ENCODE data around the gene LSM14A. TPM values are rescaled to one million over a fixed set of nuclear protein-coding genes. Genes with fewer than 3 reads are reported as not detected.
"Not testable (repeated sequence)": the region's sequence is repeated elsewhere in the genome, so short reads cannot be mapped to it uniquely, and the experiment has no call there.

LSM14A gene
- total and polyA plus RNA-seq, 3 experiments from 2014 or later, result 111 to 167 (median 129) TPM

DNA sequence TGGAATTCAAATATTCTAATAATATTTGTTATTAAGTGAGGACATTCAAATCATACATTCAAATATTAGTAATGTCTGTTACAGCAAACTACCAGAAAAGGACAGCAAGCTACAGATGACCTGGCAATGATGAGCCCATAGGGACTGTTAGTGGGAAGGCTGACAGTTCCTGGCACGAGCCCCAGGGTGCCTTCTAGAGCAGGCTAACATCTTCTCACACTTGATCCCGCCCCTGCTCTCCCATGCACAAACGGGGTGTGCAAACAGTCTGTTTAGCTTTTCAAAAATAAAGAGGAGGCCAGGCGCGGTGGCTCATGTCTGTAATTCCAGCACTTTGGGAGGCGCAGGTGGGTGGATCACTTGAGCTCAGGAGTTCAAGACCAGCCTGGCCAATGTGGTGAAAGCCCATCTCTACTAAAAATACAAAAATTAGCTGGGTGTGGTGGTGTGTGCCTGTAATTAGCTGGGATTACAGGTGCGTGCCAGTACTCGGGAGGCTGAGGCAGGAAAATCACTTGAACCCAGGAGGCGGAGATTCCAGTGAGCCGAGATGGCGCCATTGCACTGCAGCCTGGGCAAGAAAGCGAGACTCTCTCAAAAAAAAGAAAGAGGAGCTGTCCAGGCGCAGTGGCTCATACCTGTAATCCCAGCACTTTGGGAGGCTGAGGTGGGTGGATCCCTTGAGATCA, 72.5 kb downstream of the LSM14A start:
- Histone ChIP-seq H3K27me3 (ENCODE audit: insufficient read depth, low read length, poor library complexity, severe bottlenecking) (no peaks in the 10 kb centered on the region), H3K9me3 (ENCODE audit: low read length) (no peaks in the 10 kb centered on the region), H3K36me3 (ENCODE audit: insufficient read depth, low read length) (no peaks in the 10 kb centered on the region), H3K4me1 (ENCODE audit: insufficient read depth, low read length) (no peaks in the 10 kb centered on the region), H3K27ac (ENCODE audit: low read depth, low read length) (no peak overlapping the region), H3K4me3 (ENCODE audit: low read length) (no peak overlapping the region)
- POLR2A ChIA-PET, result no interaction called here
- H3K27me3 Mint-ChIP-seq, result no peaks in the 10 kb centered on the region
- H3K36me3 Mint-ChIP-seq, result no peaks in the 10 kb centered on the region
- no peak for DNase-seq
- H3K27ac Mint-ChIP-seq, result no peak overlapping the region
- H3K4me1 Mint-ChIP-seq, result no peaks in the 10 kb centered on the region
- no peaks in the 10 kb centered on the region for H3K9me3 Mint-ChIP-seq
- no peak overlapping the region for H3K4me3 Mint-ChIP-seq
- CTCF ChIA-PET, result no interaction called here

DNA sequence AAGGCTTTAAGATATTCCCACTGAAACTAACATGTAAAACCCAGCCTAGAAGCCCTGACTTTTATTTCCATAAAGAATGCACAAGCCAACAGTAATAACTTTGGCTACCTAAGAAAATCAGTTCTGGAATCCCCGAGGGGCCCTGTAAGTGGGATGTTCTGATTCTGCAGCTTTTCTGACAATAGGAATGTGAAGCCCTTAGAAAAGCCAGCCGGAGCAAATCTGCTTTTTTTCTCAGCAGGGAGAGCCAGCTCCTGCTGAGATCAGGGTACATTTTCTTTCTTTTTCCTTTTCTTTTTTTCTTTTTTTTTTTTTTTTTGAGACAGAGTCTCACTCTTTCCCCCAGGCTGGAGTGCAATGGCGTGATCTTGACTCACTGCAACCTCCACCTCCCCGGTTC, 74.0 kb downstream of the LSM14A start:
- ChIA-PET POLR2A (interaction anchor here (0.6 to 0.7 kb wide), 2 partner anchors 11 to 327 kb away, joined by 4 to 12 read pairs; no protein-coding TSS in a partner anchor), CTCF (interaction anchor here (1.2 kb wide), 1 partner anchor 11 kb away, joined by 4 read pairs; no protein-coding TSS in a partner anchor)
- H3K4me3 ChIP-seq (ENCODE audit: low read length), result no peak overlapping the region

DNA sequence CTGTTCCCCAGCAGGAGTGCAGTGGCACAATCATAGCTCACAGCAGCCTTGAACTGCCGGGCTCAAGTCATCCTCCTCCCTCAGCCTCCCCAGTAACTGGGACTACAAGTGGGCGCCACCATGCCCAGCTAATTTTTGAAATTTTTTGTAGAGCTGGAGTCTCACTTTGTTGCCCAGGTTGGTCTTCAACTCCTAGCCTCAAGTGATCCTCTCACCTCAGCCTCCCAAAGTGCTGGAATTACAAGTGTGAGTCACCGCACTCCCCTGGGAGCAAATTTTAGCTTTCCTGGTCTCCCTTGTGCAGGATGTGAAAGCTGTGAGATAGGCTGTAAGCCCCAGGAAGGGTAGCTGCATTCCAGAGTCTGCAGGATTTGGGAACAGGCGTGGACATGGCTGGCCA, 76.6 kb downstream of the LSM14A start:
- H3K27me3 ChIP-seq (ENCODE audit: insufficient read depth, low read length, poor library complexity, severe bottlenecking), result no peaks in the 10 kb centered on the region
- H3K4me3 ChIP-seq (ENCODE audit: low read length), result no peak overlapping the region
- peaks cover 7% of the 10 kb centered on the region for H3K4me1 ChIP-seq (ENCODE audit: insufficient read depth, low read length)
- H3K9me3 Mint-ChIP-seq, result no peaks in the 10 kb centered on the region
- H3K27me3 Mint-ChIP-seq, result no peaks in the 10 kb centered on the region
- ChIA-PET POLR2A (no interaction called here), CTCF (no interaction called here)
- no peaks in the 10 kb centered on the region for H3K9me3 ChIP-seq (ENCODE audit: low read length)
- H3K27ac ChIP-seq (ENCODE audit: low read depth, low read length), result no peak overlapping the region
- H3K36me3 ChIP-seq (ENCODE audit: insufficient read depth, low read length), result no peaks in the 10 kb centered on the region
- H3K36me3 Mint-ChIP-seq, result peaks cover 0 to 2% (median 0%) of the 10 kb centered on the region in 3 donors
- H3K27ac Mint-ChIP-seq, result peak overlapping the region in 1 of 8 donors; percentile 47
- H3K4me3 Mint-ChIP-seq, result peak overlapping the region in 1 of 7 donors; percentile 25
- H3K4me1 Mint-ChIP-seq, result peaks cover 3 to 7% (median 3%) of the 10 kb centered on the region in 3 donors
- DNase-seq, result no peak

More for the DNA sequence above, 74.0 kb downstream of the LSM14A start:
- Mint-ChIP-seq H3K27ac (no peak overlapping the region), H3K4me3 (no peak overlapping the region), H3K27me3 (no peaks in the 10 kb centered on the region), H3K4me1 (no peaks in the 10 kb centered on the region), H3K36me3 (peaks cover 0 to 2% (median 0%) of the 10 kb centered on the region in 3 donors), H3K9me3 (no peaks in the 10 kb centered on the region)
- Histone ChIP-seq H3K9me3 (ENCODE audit: low read length) (no peaks in the 10 kb centered on the region), H3K27ac (ENCODE audit: low read depth, low read length) (no peak overlapping the region), H3K27me3 (ENCODE audit: insufficient read depth, low read length, poor library complexity, severe bottlenecking) (no peaks in the 10 kb centered on the region), H3K36me3 (ENCODE audit: insufficient read depth, low read length) (no peaks in the 10 kb centered on the region), H3K4me1 (ENCODE audit: insufficient read depth, low read length) (no peaks in the 10 kb centered on the region)
- DNase-seq, result no peak

DNA sequence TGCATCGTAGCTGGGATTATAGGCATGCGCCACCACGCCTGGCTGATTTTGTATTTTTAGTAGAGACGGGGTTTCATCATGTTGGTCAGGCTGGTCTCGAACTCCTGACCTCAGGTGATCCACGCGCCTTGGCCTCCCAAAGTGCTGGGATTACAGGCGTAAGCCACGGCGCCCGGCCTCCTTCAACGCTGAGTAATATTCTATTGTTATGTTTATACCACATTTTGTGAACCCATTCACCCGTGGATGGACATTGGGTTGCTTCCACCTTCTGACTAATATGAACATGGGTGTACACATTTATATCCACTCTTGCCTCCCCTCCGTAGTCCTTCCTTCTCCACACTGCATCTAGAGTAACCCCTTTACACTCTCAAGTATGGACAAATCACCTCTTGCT, 80.9 kb downstream of the LSM14A start:
- H3K4me3 ChIP-seq (ENCODE audit: low read length); POLR2A ChIA-PET; H3K27ac ChIP-seq (ENCODE audit: low read depth, low read length); DNase-seq; H3K27me3 ChIP-seq (ENCODE audit: insufficient read depth, low read length, poor library complexity, severe bottlenecking); H3K27me3 Mint-ChIP-seq; CTCF ChIA-PET; H3K36me3 ChIP-seq (ENCODE audit: insufficient read depth, low read length); H3K9me3 ChIP-seq (ENCODE audit: low read length); H3K36me3 Mint-ChIP-seq; H3K9me3 Mint-ChIP-seq: not testable (repeated sequence)
- Mint-ChIP-seq H3K4me1 (peaks cover 22 to 36% (median 29%) of the 10 kb centered on the region in 3 donors), H3K4me3 (peak overlapping the region; percentile 92 to 99 (median 96)), H3K27ac (peak overlapping the region in 6 of 8 donors; percentile 0 to 100 (median 48))
- peaks cover 29% of the 10 kb centered on the region for H3K4me1 ChIP-seq (ENCODE audit: insufficient read depth, low read length)

DNA sequence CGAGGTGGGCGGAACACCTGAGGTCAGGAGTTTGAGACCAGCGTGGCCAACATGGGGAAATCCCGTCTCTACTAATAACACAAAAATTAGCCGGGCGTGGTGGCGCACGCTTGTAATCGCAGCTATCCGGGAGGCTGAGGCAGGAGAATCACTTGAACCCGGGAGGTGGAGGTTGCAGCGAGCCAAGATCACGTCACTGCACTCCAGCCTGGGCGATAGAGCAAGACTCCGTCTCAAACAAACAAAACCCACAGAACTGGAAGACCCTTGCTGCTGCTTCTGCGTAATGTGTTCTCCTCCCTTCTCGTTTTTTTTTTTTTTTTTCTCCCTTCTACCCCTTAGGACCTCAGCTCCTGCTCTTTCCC, 81.4 kb downstream of the LSM14A start:
- H3K36me3 Mint-ChIP-seq; H3K36me3 ChIP-seq (ENCODE audit: insufficient read depth, low read length); H3K9me3 Mint-ChIP-seq; CTCF ChIA-PET; POLR2A ChIA-PET; H3K27me3 ChIP-seq (ENCODE audit: insufficient read depth, low read length, poor library complexity, severe bottlenecking); H3K27me3 Mint-ChIP-seq; DNase-seq; H3K9me3 ChIP-seq (ENCODE audit: low read length): not testable (repeated sequence)
- peak overlapping the region; percentile 74 for H3K4me3 ChIP-seq (ENCODE audit: low read length)
- peak overlapping the region; percentile 92 to 99 (median 96) for H3K4me3 Mint-ChIP-seq
- peaks cover 29% of the 10 kb centered on the region for H3K4me1 ChIP-seq (ENCODE audit: insufficient read depth, low read length)
- peak overlapping the region; percentile 88 for H3K27ac ChIP-seq (ENCODE audit: low read depth, low read length)
- H3K4me1 Mint-ChIP-seq, result peaks cover 23 to 38% (median 31%) of the 10 kb centered on the region in 3 donors
- H3K27ac Mint-ChIP-seq, result peak overlapping the region in 7 of 8 donors; percentile 87 to 100 (median 98)

DNA sequence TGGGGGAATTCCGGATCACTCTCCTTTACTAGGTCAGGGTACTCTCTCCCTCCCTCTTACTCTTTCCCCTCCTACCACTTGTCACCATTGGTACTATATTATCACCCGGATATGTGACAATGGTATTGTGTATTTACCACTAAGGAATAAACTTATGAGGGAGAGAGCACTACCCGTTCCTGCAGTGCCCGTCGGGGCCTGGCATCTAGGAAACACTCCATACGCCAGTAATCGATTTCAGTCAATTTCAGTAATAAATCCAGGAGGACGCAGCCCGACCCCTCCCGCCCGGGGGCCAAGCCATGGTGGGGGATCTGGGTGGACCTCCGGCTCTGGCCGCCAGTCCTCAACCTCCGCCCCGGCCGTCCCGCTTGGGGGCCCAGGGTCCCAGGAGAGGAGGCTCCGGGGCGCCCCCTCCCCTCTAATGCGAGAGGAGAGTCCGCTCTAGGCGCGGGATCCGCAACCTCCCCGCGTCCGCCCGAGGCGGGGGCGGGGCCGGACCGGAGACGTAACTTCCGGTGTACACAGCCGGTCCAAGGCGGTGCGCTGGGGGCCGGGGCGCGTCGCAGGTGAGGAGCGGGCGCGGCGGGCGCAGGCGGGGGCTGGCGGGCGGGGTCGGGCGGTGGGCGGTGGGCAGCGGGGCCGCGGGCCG, 81.9 kb downstream of the LSM14A start, which contains the start of gene GARRE1:
Gene GARRE1, plus strand, starts transcription at position 509 of the 652 bp plus-strand sequence. CDS start 45,920 bp downstream, outside the sequence.
- Histone ChIP-seq H3K36me3 (ENCODE audit: insufficient read depth, low read length) (no peaks in the 10 kb centered on the region), H3K9me3 (ENCODE audit: low read length) (no peaks in the 10 kb centered on the region), H3K4me1 (ENCODE audit: insufficient read depth, low read length) (peaks cover 29% of the 10 kb centered on the region), H3K27ac (ENCODE audit: low read depth, low read length) (peak within 1 kb of the TSS; percentile 88), H3K27me3 (ENCODE audit: insufficient read depth, low read length, poor library complexity, severe bottlenecking) (no peaks in the 10 kb centered on the region), H3K4me3 (ENCODE audit: low read length) (peak within 1 kb of the TSS; percentile 74)
- CTCF ChIA-PET, result no interaction called here
- DNase-seq, result peak; percentile 76 to 89 (median 79)
- H3K27ac Mint-ChIP-seq, result peak within 1 kb of the TSS; percentile 87 to 100 (median 98)
- H3K4me3 Mint-ChIP-seq, result peak within 1 kb of the TSS; percentile 92 to 99 (median 96)
- no peaks in the 10 kb centered on the region for H3K9me3 Mint-ChIP-seq
- POLR2A ChIA-PET, result interaction anchor here (0.6 kb wide), 1 partner anchor 21 kb away, joined by 3 read pairs; no protein-coding TSS in a partner anchor
- H3K27me3 Mint-ChIP-seq, result no peaks in the 10 kb centered on the region
- peaks cover 0 to 10% (median 5%) of the 10 kb centered on the region in 3 donors for H3K36me3 Mint-ChIP-seq
- peaks cover 24 to 43% (median 33%) of the 10 kb centered on the region in 3 donors for H3K4me1 Mint-ChIP-seq

DNA sequence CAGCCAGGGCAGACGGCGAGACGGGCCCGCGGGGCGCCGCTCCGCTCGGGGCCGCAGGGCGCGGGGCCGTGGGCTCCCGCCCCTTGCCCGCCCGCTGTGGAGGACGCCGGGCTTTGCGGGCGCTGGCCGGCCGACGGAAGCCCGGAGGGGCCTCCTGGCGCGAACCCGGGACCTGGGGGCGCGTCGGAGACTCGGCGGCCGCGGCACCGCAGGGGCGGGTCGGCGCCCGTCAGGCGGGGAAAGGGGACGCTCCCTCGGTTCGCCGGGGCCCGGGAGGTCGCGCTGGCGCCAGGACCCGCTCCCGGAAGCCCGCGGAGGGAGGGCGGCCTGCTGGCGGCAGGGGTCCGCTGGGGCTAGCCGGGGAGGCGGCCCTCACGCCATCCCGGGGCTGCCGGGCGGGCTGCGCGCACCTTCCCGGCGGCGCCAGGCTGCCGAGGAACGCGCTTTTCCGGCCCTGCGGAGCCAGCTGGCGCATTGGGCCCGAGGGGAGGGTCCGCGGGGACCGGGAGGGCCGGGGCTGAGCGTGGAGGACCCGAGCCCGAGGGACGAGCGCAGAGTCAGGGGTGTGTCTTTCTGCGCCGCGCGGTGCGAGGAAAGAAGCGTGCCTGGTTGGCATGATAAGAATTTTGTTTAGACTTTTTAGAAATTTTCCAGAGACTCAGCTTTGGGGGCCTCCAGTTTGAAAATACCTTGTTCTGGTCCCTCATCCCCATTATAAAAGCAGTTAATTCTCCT, 82.6 kb downstream of the LSM14A start:
- peak overlapping the region; percentile 61 for H3K27ac ChIP-seq (ENCODE audit: low read depth, low read length)
- peaks cover 29% of the 10 kb centered on the region for H3K4me1 ChIP-seq (ENCODE audit: insufficient read depth, low read length)
- H3K9me3 ChIP-seq (ENCODE audit: low read length), result no peaks in the 10 kb centered on the region
- Mint-ChIP-seq H3K4me1 (peaks cover 30 to 50% (median 40%) of the 10 kb centered on the region in 3 donors), H3K27ac (peak overlapping the region; percentile 50 to 93 (median 86)), H3K27me3 (no peaks in the 10 kb centered on the region), H3K36me3 (peaks cover 0 to 13% (median 5%) of the 10 kb centered on the region in 3 donors), H3K4me3 (peak overlapping the region; percentile 83 to 99 (median 91)), H3K9me3 (no peaks in the 10 kb centered on the region)
- H3K4me3 ChIP-seq (ENCODE audit: low read length), result peak overlapping the region; percentile 64
- H3K27me3 ChIP-seq (ENCODE audit: insufficient read depth, low read length, poor library complexity, severe bottlenecking), result no peaks in the 10 kb centered on the region
- H3K36me3 ChIP-seq (ENCODE audit: insufficient read depth, low read length), result no peaks in the 10 kb centered on the region
- peak; percentile 17 to 53 (median 31) for DNase-seq
- CTCF ChIA-PET, result no interaction called here
- POLR2A ChIA-PET, result interaction anchor here (0.6 to 0.7 kb wide), 2 partner anchors 14 to 20 kb away, joined by 3 read pairs; no protein-coding TSS in a partner anchor
